Memory B cell (primary cell): ENCODE measurements around the gene IPO4.
A peak's percentile ranks its signal among the peaks of the same experiment; 100 is the strongest.

Experiments used
- ATAC-seq: fragments of 150-1000 bp; cut with Tn5 transposase; 2 replicates; pipeline ENCODE4 v1.10.0; 2021; ENCODE audit warnings: low read depth, mild to moderate bottlenecking, moderate library complexity
- DNase-seq, 2 donors: peaks; one replicate each; pipeline ENCODE4 v3.0.0; 2022; ENCODE audit warnings: low spot score in 2 of 2
- H3K27ac Mint-ChIP-seq: one replicate; pipeline ENCODE4 v1.8.0; 2022; ENCODE audit warnings: mild to moderate bottlenecking, moderate library complexity, mixed read lengths
- H3K27me3 Mint-ChIP-seq: one replicate; pipeline ENCODE4 v1.8.0; 2022; ENCODE audit warnings: mixed read lengths
- H3K36me3 Mint-ChIP-seq: one replicate; pipeline ENCODE4 v1.8.0; 2022; ENCODE audit warnings: mild to moderate bottlenecking, mixed read lengths
- H3K4me1 Mint-ChIP-seq: one replicate; pipeline ENCODE4 v1.8.0; 2022; ENCODE audit warnings: mixed read lengths
- H3K4me3 Mint-ChIP-seq: one replicate; pipeline ENCODE4 v1.8.0; 2022; ENCODE audit warnings: mild to moderate bottlenecking, moderate library complexity, mixed read lengths
- H3K9me3 Mint-ChIP-seq: one replicate; pipeline ENCODE4 v1.8.0; 2022; ENCODE audit warnings: mixed read lengths

Gene IPO4

DNA sequence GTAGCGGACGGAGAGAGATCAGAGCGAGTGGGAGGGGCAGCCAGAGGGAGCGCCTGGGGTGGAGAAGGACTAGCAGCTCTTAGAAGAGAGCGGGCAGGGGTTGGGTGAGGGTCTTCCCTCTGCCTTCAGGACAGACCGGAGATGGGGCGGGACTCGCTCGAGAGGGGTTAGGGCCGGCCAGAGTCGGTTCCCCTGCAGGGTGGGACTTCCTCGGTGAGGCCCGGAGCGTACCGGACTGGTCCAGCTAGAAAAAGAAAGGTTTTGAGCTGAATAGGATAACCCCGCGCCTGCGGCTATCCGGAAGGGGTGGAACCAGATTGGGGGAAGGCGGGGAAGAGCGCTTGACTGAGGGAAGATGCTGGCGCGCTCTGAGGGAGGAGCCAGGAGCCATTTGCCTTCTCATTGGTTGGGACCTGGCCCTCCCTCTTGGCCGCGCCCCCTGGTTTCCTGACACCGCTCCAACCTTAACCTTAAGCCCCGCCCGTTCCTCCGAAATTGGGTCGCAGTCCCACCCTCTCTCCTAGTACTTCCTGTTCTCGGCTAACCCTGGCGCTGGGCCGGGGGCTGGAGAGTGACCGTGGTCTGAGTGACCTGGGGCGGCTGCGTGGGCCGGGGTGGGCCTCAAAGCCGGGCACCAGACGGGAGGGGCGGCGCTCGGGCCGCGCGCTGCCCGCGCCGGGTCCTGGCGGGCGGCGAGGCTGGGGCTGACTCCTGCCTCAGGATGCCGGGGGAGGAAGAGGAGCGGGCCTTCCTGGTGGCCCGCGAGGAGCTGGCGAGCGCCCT lies 41.4 kb downstream of the IPO4 start, which contains the start of gene RNF31:
RNF31 (plus strand) TSS at position 521 of the 783 bp plus-strand sequence; CDS start at position 722, 201 bp downstream.
- H3K27me3 Mint-ChIP-seq = no peaks in the 10 kb centered on the region
- peaks cover 47% of the 10 kb centered on the region for H3K4me1 Mint-ChIP-seq
- peaks cover 25% of the 10 kb centered on the region for H3K36me3 Mint-ChIP-seq

DNA sequence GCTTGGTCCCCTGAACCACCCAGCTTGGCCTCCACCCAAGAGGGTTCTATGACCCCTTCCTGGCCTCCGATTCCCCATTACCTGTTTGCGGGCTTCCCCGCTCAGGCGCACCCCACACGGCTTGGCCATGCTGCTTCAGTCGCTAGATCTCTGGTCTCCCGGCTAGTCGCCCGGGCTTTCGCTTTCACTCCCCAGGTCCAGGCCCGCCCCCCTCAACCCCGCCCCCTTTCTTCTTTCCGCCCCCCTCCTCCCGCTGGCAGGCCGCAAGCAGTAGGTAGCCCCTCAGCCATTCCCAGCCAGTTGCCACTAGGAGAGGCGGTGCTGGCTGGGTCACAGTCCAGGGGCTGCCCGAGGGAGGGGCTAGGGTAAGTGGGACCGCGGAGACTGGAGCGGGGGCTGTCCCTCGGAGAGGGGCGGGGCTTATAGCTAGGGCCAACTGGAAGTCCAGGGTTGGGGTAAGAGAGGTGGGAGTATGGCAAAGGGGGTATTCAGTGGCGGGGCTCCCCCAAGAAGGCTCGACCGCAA lies 42.1 kb downstream of the IPO4 start, which contains the start of gene PSME2:
PSME2 (minus strand) TSS at position 158 of the 525 bp plus-strand sequence; CDS start at position 129, 29 bp downstream.
- peak in 1 of 2 donors; percentile 83 for DNase-seq
- Mint-ChIP-seq H3K4me3 (peak within 1 kb of the TSS; percentile 99), H3K27ac (peak within 1 kb of the TSS; percentile 89), H3K27me3 (no peaks in the 10 kb centered on the region), H3K9me3 (no peaks in the 10 kb centered on the region), H3K4me1 (peaks cover 51% of the 10 kb centered on the region), H3K36me3 (peaks cover 22% of the 10 kb centered on the region)
- ATAC-seq = peak; percentile 59

More for the DNA sequence above, 41.4 kb downstream of the IPO4 start, which contains the start of gene RNF31:
- Mint-ChIP-seq H3K4me3 (peak within 1 kb of the TSS; percentile 99), H3K9me3 (no peaks in the 10 kb centered on the region), H3K27ac (peak within 1 kb of the TSS; percentile 89)
- peak; percentile 83 for ATAC-seq
- peak; percentile 90 to 95 for DNase-seq

DNA sequence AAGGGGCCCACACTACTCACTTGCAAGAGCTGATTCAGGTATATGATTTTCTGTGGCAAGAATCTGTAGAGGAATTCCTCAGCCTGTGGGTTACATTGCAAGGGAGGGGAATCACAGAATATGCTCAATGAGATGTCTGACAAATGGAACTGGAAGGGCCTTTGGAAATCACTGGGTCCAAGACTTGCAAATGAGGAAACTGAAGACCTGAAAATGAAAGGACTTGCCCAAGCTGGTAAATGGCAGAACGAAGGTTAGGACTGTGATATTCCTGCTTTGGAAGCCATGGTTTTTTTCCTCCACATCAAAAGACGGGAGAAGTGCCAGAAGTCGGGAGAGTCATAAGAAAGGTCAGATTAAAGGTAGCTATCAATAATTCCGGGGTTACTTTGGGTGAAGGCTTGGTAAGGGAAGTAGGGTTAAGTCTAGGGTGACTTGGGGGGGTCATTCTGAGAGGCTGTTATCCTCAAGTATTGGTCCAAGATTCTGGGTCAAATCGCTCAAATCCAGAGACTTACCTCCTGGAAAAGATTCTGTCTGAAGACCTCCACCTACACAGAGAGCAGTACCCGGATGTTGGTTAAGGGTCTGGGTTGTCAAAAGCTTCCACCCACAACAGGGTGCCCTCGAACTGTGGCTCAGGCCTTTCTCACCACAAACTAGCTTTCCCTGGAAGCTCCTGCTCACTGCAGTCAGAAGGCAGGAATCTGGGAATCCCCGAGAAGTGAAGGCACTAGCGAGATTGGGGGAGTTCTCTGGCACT lies 42.7 kb downstream of the IPO4 start:
- peaks cover 19% of the 10 kb centered on the region for H3K36me3 Mint-ChIP-seq
- peaks cover 51% of the 10 kb centered on the region for H3K4me1 Mint-ChIP-seq
- DNase-seq = no peak

DNA sequence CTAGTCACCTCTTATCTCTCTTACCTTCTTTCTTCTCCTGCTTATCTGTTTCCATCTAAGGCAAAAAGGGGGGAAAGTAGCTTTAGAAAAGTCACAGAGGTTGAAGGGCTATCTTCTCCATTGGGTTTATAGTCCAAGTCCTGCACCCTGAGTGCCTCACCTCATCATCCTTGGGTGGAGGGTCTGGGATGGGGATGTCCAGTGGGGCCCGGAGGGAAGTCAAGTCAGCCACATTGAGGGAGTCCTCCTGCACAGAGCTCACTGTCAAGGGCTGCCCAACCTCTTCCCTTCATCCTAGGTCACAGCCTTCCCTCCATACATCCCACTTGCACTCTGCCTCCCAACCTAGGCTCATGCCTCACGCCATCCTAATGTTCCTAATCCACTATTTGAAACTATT lies 43.4 kb downstream of the IPO4 start:
- Mint-ChIP-seq H3K27ac (peak overlapping the region; percentile 89), H3K4me1 (peaks cover 52% of the 10 kb centered on the region), H3K4me3 (peak overlapping the region; percentile 99), H3K27me3 (no peaks in the 10 kb centered on the region), H3K9me3 (no peaks in the 10 kb centered on the region), H3K36me3 (peaks cover 14% of the 10 kb centered on the region)
- DNase-seq (no peak), ATAC-seq (no peak)

More for the DNA sequence above, 42.7 kb downstream of the IPO4 start:
- peak overlapping the region; percentile 89 for H3K27ac Mint-ChIP-seq
- peak overlapping the region; percentile 99 for H3K4me3 Mint-ChIP-seq
- ATAC-seq = no peak
- H3K27me3 Mint-ChIP-seq = no peaks in the 10 kb centered on the region
- H3K9me3 Mint-ChIP-seq = no peaks in the 10 kb centered on the region

DNA sequence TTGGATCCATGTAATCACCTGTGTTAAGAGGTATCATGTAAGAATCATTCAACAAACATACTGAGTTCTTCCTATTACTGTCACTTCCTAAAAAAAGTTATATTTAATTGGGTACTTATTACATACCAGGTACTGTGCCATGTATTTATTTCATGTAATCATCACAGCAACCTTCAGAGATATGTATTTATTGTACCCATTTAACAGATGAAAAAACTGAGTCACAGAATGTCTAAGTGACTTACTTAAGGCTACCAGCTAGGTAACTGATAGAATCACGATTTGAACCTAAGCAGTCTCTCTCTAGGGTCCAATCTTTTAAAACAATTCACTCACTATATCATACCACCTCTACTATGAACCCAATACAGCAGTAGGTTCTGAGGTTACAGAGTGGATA lies 44.2 kb downstream of the IPO4 start:
- H3K4me1 Mint-ChIP-seq = peaks cover 51% of the 10 kb centered on the region
- ATAC-seq = no peak
- H3K27ac Mint-ChIP-seq = peak overlapping the region; percentile 17
- H3K27me3 Mint-ChIP-seq = no peaks in the 10 kb centered on the region
- peak overlapping the region; percentile 5 for H3K4me3 Mint-ChIP-seq
- H3K36me3 Mint-ChIP-seq = peaks cover 16% of the 10 kb centered on the region
- no peak for DNase-seq
- no peaks in the 10 kb centered on the region for H3K9me3 Mint-ChIP-seq

DNA sequence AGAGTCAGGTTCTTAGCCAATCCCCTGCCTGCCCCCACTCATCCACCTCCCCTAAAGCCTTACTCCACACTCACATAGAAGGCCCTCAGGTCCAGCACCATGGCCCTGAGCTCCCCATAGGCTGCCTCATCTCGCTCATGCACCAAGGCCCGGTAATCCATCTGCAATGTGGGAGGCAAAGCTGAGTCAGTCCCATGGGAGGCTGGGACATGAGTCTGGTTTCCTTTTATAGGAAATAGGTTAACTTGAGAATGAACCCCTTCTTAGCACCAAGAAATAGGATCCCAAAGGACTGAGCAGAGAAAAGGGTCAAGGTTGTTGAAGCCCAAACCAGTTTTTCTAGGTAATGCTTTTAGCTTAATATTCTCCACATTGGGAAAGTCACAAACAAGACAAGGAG lies 45.1 kb downstream of the IPO4 start:
- Mint-ChIP-seq H3K9me3 (no peaks in the 10 kb centered on the region), H3K27ac (no peak overlapping the region), H3K4me1 (peaks cover 52% of the 10 kb centered on the region), H3K36me3 (peaks cover 24% of the 10 kb centered on the region), H3K4me3 (no peak overlapping the region), H3K27me3 (no peaks in the 10 kb centered on the region)
- DNase-seq (no peak), ATAC-seq (no peak)

DNA sequence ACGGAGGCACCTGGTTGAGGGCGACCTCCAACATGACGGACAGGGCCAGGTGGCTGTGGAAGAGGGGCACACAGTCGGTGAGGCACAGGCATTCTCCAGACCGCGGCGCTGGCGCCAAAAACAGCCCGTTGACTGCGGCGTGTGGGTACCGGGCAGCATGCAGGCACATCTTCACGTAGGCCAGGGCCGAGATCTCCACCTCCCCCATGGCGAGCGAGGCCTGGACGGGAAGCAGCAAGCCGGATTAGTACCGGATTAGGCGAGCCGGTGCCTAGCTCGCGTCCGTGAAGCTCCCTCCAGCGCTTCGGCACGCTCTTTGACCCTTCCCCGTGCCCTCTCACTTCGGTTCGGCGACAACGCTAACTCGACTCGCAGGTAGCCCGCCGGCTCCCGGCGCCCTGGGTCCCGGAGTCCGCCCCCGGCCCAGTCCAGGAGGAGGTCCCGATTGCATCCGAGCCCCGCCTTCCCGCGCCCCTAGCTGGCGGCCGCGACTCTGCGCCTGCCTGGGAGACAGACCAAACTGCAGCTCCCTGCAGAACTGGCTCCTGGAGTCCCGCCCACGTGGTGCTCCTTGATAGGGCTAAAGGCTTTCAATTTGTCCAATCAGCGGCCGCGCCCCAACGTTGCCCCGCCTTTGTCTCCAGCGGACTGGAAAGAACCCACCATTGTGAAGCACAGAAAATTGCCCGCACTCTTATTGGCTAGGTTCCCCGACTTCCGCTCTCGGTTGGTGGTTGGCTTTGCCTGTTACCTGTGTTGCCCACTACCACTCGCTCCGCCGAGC lies 47.3 kb downstream of the IPO4 start, which contains the start of gene EMC9:
EMC9 (minus strand) TSS at position 495 of the 784 bp plus-strand sequence; CDS start at position 208, 287 bp downstream.
- Mint-ChIP-seq H3K4me1 (peaks cover 53% of the 10 kb centered on the region), H3K36me3 (peaks cover 31% of the 10 kb centered on the region), H3K27me3 (no peaks in the 10 kb centered on the region), H3K27ac (peak within 1 kb of the TSS; percentile 85), H3K9me3 (no peaks in the 10 kb centered on the region), H3K4me3 (peak within 1 kb of the TSS; percentile 87)
- peak; percentile 87 for ATAC-seq
- DNase-seq = peak; percentile 89 to 97

DNA sequence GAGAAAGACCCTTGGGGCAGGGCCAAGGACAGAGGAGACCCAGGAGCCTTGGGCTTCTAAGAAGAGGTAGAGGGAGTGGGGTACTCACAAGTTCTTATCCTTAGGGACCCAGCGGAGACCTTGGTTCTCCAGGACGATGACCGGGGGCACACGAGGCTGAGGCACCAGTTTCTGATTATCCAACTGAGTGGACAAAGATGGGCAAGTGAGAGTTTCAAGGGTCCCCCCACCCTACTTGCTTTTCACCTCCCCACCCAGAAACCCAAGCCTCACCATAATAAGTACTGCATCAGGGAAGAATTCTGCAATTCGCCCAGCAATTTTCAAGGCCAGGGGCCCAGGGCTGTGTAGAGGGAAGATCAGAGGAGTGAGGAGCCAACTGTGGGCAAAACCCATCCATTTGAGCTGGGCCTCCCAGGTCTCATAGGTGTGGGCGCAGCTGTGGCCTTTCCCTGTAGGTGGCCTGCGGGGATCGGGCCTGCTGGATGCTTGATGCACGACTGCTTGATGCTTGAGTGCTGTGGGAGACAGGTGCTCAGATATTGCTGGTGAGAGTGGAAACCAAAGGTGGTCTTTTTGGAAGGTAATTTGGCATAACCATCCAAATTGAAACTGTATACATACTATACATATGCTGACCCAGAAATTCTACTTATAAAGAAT lies 49.2 kb downstream of the IPO4 start:
- H3K4me1 Mint-ChIP-seq = peaks cover 46% of the 10 kb centered on the region
- peak overlapping the region; percentile 41 for H3K4me3 Mint-ChIP-seq
- no peak for ATAC-seq
- no peak for DNase-seq
- no peaks in the 10 kb centered on the region for H3K27me3 Mint-ChIP-seq
- peaks cover 27% of the 10 kb centered on the region for H3K36me3 Mint-ChIP-seq
- H3K27ac Mint-ChIP-seq = peak overlapping the region; percentile 22
- no peaks in the 10 kb centered on the region for H3K9me3 Mint-ChIP-seq

DNA sequence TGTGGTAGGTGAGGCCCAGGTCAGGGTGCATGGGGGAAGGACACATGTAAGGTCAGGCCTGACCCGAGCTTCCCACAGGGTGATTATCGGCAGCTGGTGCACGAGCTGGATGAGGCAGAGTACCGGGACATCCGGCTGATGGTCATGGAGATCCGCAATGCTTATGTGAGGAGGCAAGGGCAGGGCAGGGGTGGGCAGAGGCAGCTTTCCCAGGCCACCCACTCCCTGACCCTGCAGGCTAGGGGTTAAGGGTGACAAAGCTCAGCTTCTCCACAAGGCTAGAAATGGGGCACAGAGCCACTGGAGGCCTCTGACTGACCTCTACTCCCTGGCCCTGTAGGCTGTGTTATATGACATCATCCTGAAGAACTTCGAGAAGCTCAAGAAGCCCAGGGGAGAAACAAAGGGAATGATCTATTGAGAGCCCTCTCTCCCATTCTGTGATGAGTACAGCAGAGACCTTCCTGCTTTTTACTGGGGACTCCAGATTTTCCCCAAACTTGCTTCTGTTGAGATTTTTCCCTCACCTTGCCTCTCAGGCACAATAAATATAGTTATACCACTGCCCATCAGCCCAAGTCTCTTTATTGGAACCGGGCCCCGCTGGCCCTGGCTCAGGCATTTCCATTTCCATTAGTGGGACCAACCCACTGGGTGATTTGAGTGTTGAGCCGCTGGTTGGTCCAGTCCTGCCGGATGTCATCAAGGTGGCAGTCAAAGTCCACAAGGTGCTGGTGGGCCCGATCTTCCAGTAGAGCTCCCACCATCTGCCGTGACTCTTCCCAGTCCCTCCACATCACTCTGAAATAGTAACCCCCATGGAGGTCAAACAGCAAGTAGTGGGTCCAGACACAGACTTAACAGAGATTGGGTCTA lies 50.0 kb downstream of the IPO4 start:
- H3K36me3 Mint-ChIP-seq = peaks cover 24% of the 10 kb centered on the region
- ATAC-seq = no peak
- DNase-seq = no peak
- peak overlapping the region; percentile 22 for H3K27ac Mint-ChIP-seq
- no peaks in the 10 kb centered on the region for H3K27me3 Mint-ChIP-seq
- peaks cover 43% of the 10 kb centered on the region for H3K4me1 Mint-ChIP-seq
- no peaks in the 10 kb centered on the region for H3K9me3 Mint-ChIP-seq
- peak overlapping the region; percentile 41 for H3K4me3 Mint-ChIP-seq

DNA sequence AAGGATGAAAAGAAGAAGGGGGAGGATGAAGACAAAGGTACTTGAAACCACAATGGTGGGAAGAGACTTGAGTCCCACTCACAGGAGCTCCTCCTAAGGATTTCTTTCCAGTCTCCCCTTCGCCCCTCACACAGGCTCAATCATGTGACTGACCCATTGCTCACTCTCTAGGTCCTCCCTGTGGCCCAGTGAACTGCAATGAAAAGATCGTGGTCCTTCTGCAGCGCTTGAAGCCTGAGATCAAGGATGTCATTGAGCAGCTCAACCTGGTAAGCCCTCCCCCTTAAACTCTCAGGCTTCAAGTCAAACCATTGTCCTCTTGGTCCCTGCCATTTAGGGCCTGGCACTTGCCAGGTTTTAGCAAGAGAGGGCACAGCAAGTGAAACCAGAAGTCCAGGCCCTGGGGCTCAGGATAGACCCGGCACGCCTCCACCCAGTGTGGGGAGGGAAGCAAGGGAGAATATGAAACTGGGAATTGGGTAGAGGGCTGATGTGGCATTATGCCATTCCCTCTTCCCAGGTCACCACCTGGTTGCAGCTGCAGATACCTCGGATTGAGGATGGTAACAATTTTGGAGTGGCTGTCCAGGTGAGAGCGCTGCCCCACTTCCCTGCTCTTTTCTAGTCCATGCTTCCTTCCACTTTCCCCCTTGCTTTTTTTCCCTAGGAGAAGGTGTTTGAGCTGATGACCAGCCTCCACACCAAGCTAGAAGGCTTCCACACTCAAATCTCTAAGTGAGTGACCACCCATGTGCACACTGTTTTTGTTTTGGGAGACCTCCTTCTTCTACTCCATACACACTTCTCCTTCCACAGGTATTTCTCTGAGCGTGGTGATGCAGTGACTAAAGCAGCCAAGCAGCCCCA lies 50.9 kb downstream of the IPO4 start:
- Mint-ChIP-seq H3K27ac (no peak overlapping the region), H3K27me3 (no peaks in the 10 kb centered on the region), H3K4me1 (peaks cover 42% of the 10 kb centered on the region), H3K36me3 (peaks cover 20% of the 10 kb centered on the region), H3K4me3 (peak overlapping the region; percentile 44), H3K9me3 (no peaks in the 10 kb centered on the region)
- ATAC-seq (no peak), DNase-seq (no peak)

DNA sequence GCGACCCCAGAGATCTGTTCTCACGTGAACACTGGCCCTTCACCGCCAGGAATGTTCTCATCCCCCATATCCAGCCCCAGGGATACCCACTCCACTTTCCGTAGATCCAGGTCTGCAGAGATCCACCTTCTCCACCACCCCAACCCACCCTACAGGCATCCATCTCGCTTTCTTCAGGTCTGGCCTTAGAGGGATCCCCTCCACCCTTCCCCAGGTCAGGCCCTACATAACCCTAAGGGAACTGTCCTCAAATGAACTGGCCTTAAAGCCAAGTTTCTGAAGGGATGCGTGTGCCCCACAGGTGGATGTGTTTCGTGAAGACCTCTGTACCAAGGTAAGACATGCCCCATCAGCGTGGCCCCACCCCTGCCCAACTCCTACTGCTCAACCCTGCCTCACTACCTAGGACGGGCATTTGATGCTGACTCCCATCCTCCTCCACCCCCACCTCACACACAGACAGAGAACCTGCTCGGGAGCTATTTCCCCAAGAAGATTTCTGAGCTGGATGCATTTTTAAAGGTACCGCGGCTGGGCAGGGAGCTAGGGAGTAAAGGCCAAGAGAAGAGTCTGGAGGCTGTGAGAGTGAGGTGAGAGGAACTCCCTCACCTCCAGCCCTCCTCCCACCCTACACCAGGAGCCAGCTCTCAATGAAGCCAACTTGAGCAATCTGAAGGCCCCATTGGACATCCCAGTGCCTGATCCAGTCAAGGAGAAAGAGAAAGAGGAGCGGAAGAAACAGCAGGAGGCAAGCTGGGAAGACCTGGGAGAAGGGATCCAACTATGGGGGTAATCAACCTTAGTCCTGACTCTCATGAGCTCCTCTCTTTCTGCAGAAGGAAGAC lies 51.7 kb downstream of the IPO4 start:
- Mint-ChIP-seq H3K4me1 (peaks cover 45% of the 10 kb centered on the region), H3K4me3 (peak overlapping the region; percentile 92)

More for the DNA sequence above, 51.7 kb downstream of the IPO4 start:
- DNase-seq (no peak), ATAC-seq (no peak)
- peaks cover 20% of the 10 kb centered on the region for H3K36me3 Mint-ChIP-seq
- H3K9me3 Mint-ChIP-seq = no peaks in the 10 kb centered on the region
- no peaks in the 10 kb centered on the region for H3K27me3 Mint-ChIP-seq
- H3K27ac Mint-ChIP-seq = peak overlapping the region; percentile 98
